PC-9 (cell line): ENCODE results near the gene TGFBI.

Source experiments
- EZH2 ChIP-seq: fragments of 200-600 bp; sonication (generic); IDR thresholded peaks from 2 replicates; pipeline ENCODE4 v1.8.0; 2017; ENCODE audit warnings: antibody characterized with exemption, low read depth
- TF ChIP-seq, protein P1 (sequence below): fragments of 200-600 bp; sonication (generic); conservative IDR thresholded peaks from 2 replicates; pipeline ENCODE4 v1.6.1; 2017; ENCODE audit warnings: mixed run types, antibody characterized with exemption, mild to moderate bottlenecking, moderate library complexity

GRCh38 chr5:136006164-136006563, 22.6 kb upstream of the TGFBI start:
- TF ChIP-seq, protein P1, sequence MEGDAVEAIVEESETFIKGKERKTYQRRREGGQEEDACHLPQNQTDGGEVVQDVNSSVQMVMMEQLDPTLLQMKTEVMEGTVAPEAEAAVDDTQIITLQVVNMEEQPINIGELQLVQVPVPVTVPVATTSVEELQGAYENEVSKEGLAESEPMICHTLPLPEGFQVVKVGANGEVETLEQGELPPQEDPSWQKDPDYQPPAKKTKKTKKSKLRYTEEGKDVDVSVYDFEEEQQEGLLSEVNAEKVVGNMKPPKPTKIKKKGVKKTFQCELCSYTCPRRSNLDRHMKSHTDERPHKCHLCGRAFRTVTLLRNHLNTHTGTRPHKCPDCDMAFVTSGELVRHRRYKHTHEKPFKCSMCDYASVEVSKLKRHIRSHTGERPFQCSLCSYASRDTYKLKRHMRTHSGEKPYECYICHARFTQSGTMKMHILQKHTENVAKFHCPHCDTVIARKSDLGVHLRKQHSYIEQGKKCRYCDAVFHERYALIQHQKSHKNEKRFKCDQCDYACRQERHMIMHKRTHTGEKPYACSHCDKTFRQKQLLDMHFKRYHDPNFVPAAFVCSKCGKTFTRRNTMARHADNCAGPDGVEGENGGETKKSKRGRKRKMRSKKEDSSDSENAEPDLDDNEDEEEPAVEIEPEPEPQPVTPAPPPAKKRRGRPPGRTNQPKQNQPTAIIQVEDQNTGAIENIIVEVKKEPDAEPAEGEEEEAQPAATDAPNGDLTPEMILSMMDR: no peak
- no peak for TF ChIP-seq EZH2
